Stomach (tissue), 4 donors: Measurements from ENCODE around the gene KRTAP10-4.

Experiments
- CTCF ChIP-seq, 7 experiments: fragments of 450-650 bp in 4 of 7; fragments of 200-600 bp in 3 of 7; sonication (generic) in 3 of 7; IDR thresholded peaks; one replicate each; pipeline ENCODE4 v1.5.1; 2016 to 2019; ENCODE audit warnings: antibody characterized with exemption in 7 of 7, control low read depth in 2 of 7, mild to moderate bottlenecking in 1 of 7
- POLR2A ChIP-seq, 4 donors: fragments of 450-650 bp; IDR thresholded peaks; one replicate each; pipeline ENCODE4 v1.6.1; 2016; ENCODE audit warnings: antibody characterized with exemption in 4 of 4, control low read depth in 2 of 4, mild to moderate bottlenecking in 1 of 4, moderate library complexity in 1 of 4

- TF ChIP-seq CTCF (IDR thresholded peaks at IDR 0.05) (no peak), POLR2A (IDR thresholded peaks at IDR 0.05) (no peak)
Observed at GRCh38 chr21:44527156-44527982, 46.2 kb upstream of the KRTAP10-4 start.
